Retinal pigment epithelial cell (primary cell): ENCODE data around the gene NKX6-2.

ENCODE experiments used
- DNase-seq: peaks from one replicate; pipeline ENCODE4 v3.0.0-alpha.2; 2010; ENCODE audit warnings: low read depth
- H3K4me3 ChIP-seq: 2 replicates; pipeline ENCODE4 v1.5.1; 2011; ENCODE audit warnings: mild to moderate bottlenecking, low read length, control low read depth, moderate library complexity
- TF ChIP-seq, protein P1 (sequence below): conservative IDR thresholded peaks from 2 replicates; pipeline ENCODE4 v1.5.1; 2011; ENCODE audit warnings: low read depth, low read length, control low read depth, inconsistent platforms

The NKX6-2 gene

GRCh38 chr10:132806561-132807003 lies 20.6 kb upstream of the NKX6-2 start:
- DNase-seq, result no peak
- no peak overlapping the region for H3K4me3 ChIP-seq
- TF ChIP-seq, protein P1, sequence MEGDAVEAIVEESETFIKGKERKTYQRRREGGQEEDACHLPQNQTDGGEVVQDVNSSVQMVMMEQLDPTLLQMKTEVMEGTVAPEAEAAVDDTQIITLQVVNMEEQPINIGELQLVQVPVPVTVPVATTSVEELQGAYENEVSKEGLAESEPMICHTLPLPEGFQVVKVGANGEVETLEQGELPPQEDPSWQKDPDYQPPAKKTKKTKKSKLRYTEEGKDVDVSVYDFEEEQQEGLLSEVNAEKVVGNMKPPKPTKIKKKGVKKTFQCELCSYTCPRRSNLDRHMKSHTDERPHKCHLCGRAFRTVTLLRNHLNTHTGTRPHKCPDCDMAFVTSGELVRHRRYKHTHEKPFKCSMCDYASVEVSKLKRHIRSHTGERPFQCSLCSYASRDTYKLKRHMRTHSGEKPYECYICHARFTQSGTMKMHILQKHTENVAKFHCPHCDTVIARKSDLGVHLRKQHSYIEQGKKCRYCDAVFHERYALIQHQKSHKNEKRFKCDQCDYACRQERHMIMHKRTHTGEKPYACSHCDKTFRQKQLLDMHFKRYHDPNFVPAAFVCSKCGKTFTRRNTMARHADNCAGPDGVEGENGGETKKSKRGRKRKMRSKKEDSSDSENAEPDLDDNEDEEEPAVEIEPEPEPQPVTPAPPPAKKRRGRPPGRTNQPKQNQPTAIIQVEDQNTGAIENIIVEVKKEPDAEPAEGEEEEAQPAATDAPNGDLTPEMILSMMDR, result no peak

GRCh38 chr10:132806110-132806509 lies 20.2 kb upstream of the NKX6-2 start:
- H3K4me3 ChIP-seq, result no peak overlapping the region
- DNase-seq, result no peak
- TF ChIP-seq, protein P1, result no peak

DNA sequence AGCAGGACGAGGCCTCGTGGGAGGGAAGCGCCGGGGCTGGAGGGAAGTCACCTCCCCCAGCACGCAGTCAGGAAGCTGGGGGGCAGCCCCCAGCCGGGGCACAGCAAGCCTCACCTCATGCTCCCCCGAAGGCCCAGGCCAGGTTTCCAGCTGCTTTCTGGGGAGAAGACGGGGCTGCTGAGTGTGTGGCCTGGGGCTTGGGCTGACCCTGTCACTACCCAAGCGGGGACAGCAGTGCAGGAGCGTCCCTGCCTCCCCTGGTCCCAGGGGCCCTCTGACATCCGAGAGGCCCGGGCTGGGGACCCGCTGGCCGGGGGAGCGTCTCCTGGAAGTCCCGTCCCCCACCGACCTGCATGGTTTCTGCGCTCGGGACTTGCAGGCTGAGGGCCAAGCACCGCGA lies 19.7 kb upstream of the NKX6-2 start:
- H3K4me3 ChIP-seq, result no peak overlapping the region
- TF ChIP-seq, protein P1, result no peak
- DNase-seq, result no peak

GRCh38 chr10:132804785-132805426 lies 19.0 kb upstream of the NKX6-2 start:
- TF ChIP-seq, protein P1, result no peak
- H3K4me3 ChIP-seq, result no peak overlapping the region
- DNase-seq, result no peak

DNA sequence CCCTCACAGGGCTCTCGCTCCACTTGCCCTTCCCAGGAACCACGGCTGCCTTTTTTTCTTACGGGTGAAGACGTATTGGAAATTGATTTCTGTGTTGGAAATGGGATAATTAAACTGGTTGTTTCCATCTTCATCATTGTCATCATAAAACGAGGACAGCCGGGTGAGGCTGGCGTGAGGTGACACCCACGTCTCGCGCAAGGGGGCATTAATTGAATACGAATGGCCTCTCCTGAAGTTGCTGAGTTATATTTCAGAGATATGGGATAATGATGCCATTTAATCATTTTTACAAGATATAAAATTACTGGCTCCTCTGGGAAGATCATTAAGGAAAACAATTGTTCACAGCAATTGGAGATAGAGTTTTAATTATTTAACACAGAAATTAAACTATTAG lies 18.3 kb upstream of the NKX6-2 start:
- H3K4me3 ChIP-seq, result no peak overlapping the region
- no peak for DNase-seq
- TF ChIP-seq, protein P1, result no peak

- DNase-seq, result no peak
- TF ChIP-seq, protein P1, result no peak
- no peak overlapping the region for H3K4me3 ChIP-seq
These were observed 17.7 kb upstream of the NKX6-2 start for GRCh38 chr10:132803416-132804210.
